HK-2 (cell line): ENCODE results near the gene P2RY2.
"Not testable (repeated sequence)": the region's sequence is repeated elsewhere in the genome, so short reads cannot be mapped to it uniquely, and the experiment has no call there.

Experiments used
- DNase-seq: peaks from one replicate; pipeline ENCODE4 v3.0.0-alpha.2; 2018; ENCODE audit not compliant: unreplicated experiment

P2RY2 gene

DNA sequence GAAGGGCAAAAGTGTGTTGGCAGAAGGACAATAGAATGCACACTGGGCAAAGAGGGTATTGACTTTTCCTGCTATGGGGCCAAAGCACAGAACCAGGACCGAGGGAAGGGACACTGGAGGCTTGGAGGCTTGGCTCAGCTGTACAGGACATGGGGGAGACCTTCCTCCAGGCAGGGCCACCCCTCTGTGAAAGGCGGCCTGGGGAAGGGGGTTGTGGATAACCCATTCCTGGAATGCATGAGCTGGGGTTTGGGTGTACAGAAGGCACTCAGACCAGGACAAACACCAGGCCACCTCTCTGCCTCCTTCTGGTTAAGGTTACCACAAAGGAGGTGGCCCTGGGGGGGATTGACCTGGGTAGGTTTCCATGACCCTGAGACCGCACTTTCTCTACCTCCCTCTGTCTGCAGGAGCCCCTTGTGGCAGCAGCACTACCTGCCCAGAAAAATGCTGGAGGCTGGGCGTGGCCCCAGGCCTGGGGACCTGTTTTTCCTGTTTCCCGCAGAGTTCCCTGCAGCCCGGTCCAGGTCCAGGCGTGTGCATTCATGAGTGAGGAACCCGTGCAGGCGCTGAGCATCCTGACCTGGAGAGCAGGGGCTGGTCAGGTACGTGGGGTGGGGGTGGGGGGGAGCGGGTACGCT is 9.6 kb downstream of the P2RY2 start:
- DNase-seq, result no peak

DNA sequence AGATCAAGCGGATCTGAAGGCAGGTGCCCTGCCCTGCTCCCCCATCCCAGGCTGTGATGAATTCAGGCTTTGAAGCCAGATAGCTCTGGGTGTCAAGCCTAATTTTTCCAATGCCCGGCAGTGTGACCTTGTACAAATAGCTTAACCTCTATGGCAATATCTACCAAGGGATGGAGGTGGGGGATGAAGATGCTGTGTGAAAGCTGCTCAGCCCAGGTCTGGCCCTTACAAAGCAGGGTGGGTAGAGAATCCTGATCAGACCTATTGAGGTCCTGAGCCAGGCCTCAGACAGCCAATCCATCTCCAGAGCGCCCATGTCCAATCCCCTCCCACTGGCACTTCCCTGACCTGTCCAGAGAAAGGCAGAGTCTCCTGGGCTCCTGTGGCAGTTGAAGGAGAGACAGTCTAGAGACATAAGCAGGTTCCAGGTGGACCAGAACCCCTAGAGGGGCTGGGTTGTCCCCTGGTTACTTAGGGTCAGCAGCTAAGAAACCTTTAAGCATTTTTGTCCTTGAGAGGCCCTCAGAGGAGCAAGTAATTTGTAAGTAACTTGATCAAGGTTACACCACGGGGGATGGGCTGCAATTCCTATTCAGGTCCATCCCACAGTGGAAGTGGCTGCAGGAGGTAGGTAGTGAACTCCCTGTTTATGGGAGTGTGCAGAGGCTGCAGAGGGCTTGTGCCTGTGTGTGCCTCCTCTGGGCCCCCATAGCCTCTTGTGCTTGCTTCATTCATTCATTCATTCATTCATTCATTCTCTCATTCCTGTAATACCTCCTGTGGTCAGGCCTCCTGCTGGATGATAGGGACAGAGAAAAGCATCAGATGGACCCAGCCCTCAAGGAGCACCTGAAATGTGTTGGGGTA is 10.4 kb downstream of the P2RY2 start:
- DNase-seq, result no peak

DNA sequence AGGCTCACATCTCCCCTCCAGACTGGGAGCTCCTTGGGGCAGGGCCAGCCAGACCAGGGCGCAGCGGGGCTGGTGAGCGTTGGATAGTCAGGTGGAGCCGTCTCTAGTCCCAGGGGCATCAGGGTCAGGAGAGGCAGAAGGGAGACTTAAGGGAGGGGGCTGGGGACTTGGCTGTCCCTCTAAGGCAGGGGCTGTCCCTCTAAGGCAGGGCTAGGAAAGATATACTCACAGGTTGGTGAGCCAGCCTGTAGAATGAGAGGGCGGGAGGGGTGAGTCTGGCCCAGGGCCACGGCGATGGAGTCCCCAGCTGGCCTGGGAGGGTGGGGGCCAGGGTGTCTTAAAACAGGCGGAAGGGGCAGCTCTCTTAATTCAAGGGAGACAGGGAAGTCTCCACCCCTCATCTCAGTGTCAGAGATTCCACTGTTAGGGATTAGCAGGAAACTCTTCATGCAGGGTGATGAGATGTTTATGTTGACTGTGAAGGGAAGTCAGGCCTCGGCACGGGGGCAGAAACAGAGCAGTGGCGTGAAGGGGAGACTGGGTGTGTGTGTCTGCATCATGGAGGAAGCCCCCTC is 11.3 kb downstream of the P2RY2 start:
- no peak for DNase-seq

DNA sequence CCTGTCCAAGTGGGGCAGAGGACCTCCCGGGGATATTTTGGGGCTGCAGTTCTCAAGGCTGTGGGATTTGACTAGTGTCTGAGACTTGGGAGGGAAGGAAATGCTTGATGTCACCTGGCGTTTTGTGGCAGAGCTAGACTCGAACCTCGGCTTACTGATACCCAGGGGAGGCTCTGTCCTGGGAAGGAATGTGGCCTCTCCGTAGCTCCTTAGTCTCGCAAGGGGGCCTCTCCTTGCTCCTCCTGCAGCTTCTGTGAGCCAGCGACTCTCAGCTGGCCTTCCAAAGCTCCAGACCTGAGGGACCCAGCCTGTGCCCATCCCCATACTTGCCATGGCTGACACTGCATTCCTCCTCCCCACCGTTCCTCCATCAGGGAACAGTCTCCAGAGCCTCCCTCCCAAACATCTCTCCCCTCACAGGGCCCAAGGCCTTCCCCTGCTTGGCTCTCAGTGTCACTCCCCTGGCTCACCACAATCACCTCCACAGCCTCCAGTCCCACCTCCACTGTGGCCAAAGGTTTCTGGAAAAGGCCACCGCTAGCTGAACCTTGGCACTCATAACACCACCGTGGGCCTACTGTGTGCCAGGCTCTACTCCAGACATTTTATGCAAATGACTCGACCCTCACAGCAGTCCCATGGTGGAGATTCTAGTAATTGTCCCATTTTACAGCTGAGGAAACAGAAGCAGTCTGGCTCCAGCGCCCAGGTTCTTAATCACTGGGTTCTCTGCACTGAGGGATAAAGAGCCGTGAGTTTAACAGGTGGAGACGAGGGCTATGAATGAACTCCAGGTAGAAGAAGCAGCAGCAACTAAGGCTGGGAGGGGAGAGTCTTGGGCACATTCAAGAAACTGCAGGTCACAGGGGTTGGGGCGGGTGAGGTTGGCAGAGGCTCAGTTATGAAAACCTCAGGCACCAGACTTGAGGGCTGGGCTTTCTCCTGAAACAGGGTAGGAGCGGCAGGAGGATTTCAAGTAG is 12.1 kb downstream of the P2RY2 start:
- DNase-seq, result no peak

DNA sequence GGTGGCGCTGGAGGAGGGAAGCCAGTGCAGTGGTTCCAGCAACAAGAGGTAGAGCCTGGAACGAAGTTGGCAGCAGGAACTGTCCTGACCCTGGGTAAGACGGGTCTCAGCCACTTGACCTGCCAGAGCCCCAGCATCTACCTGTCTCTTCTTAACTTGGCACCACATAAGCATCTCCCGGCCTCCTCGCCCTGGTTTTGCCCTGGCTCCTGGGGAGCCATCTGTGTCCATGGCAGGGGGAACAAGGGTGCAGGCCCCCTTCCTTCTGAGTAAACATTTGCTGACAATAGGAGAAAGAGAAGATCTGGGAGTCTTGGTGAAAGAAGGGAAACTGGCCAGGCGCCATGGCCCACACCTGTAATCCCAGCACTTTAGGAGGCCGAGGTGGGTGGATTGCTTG is 12.8 kb downstream of the P2RY2 start:
- DNase-seq, result no peak

DNA sequence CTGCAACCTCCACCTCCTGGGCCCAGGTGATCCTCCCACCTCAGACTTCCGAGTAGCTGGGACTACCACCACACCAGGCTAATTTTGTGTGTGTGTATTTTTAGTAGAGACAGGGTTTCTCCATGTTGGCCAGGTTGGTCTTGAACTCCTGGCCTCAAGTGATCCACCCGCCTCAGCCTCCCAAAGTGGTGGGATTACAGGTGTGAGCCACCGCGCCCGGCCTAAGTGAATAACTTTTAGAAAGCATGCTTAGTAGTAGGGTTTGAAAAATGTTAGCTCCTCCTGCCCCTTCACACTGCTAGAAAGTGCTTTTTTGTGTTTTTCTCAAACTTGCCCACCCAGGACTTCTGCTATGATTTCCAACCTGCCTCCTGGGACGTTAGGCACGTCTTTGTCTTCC is 14.4 kb downstream of the P2RY2 start:
- DNase-seq, result not testable (repeated sequence)

DNA sequence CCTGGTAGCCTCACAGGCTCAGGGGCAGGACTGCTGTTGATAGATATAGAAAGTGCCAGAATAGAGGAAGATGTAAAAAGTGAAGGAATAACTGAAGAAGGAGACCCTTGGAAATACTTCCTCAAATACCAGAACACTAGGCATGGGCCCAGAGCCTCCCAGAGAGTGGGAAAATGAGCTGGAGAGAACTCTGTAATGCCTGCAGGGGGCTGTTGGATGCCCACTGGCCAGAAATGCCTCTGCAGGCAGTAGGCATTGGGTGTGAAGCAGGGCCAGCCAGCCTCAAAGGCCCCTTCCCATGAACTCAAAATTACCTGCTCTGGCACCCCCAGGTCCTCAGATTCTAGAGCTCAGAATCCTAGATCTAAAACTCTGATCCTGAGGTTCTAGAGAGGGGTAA is 15.1 kb downstream of the P2RY2 start:
- no peak for DNase-seq

DNA sequence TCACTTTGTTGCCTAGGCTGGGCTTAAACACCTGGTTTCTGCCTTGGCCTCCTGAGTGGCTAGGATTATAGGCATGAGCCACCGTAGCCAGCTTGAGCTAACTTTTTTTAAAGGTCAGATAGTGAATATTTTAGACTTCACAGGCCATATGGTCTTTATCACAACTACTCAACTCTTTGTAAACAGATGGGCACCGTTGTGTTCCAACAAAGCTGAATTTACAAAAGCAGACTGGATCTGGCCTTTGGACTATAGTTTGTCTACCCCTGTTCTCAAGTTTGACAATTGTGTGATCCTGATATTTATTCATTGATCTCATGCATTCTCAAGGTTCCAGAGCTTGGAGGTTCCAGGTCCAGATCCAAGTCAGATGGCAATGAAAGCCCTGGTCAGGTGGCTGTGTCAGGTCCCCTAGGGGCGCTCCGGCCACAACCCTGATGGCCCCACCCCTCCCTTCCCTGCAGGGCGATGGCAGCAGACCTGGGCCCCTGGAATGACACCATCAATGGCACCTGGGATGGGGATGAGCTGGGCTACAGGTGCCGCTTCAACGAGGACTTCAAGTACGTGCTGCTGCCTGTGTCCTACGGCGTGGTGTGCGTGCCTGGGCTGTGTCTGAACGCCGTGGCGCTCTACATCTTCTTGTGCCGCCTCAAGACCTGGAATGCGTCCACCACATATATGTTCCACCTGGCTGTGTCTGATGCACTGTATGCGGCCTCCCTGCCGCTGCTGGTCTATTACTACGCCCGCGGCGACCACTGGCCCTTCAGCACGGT is 15.8 kb downstream of the P2RY2 start:
- no peak for DNase-seq

DNA sequence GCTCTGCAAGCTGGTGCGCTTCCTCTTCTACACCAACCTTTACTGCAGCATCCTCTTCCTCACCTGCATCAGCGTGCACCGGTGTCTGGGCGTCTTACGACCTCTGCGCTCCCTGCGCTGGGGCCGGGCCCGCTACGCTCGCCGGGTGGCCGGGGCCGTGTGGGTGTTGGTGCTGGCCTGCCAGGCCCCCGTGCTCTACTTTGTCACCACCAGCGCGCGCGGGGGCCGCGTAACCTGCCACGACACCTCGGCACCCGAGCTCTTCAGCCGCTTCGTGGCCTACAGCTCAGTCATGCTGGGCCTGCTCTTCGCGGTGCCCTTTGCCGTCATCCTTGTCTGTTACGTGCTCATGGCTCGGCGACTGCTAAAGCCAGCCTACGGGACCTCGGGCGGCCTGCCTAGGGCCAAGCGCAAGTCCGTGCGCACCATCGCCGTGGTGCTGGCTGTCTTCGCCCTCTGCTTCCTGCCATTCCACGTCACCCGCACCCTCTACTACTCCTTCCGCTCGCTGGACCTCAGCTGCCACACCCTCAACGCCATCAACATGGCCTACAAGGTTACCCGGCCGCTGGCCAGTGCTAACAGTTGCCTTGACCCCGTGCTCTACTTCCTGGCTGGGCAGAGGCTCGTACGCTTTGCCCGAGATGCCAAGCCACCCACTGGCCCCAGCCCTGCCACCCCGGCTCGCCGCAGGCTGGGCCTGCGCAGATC is 16.5 kb downstream of the P2RY2 start:
- DNase-seq, result no peak

DNA sequence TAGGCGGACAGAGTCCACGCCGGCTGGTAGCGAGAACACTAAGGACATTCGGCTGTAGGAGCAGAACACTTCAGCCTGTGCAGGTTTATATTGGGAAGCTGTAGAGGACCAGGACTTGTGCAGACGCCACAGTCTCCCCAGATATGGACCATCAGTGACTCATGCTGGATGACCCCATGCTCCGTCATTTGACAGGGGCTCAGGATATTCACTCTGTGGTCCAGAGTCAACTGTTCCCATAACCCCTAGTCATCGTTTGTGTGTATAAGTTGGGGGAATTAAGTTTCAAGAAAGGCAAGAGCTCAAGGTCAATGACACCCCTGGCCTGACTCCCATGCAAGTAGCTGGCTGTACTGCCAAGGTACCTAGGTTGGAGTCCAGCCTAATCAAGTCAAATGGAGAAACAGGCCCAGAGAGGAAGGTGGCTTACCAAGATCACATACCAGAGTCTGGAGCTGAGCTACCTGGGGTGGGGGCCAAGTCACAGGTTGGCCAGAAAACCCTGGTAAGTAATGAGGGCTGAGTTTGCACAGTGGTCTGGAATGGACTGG is 17.2 kb downstream of the P2RY2 start:
- DNase-seq, result no peak

DNA sequence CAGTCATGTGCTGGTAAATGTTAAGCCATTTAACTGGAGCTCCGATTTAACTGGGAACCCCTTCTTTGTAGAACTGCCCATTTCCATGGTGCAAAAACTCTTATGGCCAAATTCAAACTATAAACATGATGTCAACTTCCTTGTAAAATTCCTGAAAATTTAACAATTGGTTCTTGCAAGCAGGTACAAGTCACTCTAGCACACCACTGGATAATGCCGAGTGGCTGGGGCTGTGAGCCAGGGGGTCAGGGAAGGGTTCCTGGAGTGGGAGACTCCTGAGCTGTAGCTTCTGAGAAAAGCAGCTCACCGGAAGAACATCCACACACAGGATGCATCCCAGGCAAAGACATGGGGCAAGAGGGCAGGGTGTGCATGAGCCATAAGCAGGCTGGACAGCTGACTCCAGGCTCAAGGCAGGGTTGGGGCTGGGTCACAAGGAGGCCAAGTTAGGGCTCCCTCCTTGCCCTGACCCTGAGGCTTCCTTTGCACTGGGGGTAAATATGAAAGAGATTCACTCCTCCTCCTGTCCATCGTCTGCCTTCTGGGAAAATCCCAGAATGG is 18.2 kb downstream of the P2RY2 start:
- no peak for DNase-seq

DNA sequence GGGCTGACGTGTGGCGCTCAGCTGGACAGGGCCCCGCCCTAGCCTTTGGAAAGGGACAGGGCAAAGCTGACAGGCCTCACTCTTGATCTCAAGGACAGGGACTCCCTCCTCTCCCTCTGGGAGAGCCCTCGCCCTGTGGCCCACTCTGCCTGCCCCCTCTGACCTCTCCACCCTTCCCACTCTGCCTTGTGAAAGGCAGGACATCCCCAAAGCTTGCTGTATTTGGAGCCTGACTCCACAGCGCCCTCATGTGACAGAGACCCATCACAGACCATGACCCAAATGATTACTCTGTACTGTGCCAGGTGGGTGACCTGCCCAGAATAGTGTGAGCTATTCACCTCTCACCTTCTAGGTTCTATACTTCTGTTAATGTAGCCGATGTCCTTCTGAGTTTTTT is 18.8 kb downstream of the P2RY2 start:
- peak; percentile 38 for DNase-seq

DNA sequence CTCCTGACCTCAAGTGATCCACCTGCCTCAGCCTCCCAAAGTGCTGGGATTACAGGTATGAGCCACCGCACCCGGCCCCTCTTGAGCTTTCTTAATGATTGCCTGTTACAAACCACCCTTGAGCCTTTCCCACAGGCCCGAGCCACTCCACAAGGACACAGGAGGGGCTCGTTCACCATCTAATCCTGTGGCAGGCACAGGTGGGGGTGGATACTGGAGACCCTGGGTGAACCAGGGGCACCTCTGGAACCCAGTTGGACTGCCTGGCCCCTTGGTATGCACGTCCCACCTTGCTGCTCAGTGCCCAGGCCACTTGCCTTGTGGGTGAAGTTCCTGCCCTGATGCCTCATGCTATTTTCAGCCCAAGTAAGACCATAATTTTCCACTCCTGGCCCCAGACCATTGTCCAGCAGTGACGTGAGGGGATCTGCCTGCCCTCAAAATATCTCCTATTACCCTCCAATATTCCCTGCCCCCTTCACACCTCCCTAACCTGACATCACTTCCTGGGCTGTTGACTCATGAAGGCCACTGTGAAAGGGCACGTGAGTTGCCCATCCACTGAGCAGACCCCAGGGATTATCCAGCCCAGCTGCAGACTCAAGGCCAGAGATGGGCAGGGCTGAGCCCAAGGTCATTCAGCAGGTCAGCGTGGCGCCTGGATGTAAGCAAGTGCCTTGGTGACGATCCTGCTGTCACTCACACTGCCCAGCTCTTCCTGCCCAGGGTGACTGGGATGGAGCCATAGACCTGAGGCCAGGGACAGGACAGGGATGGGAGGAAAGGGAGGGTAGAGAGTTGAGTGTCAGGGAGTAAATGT is 19.6 kb downstream of the P2RY2 start:
- peak; percentile 36 for DNase-seq

DNA sequence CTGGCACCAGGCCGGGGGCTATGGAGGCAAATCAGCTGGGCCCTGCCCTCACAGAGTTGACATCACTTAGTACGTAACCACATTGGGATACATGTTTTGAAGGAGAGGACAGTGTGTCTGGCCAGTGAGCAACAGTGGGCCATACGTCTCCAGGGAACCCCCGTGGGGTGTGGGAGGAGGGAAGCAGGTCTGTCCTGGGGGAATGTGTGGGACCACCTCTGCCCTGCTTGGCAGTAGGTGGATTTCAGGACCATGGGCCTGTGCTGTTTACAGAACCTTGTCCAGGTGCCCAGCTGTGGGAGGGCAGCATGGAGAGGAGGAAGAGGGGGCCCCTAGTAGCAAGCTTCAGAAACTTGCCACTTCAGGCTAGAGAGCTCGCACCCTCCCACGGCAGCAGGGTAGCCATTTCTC is 21.0 kb downstream of the P2RY2 start:
- DNase-seq, result no peak

DNA sequence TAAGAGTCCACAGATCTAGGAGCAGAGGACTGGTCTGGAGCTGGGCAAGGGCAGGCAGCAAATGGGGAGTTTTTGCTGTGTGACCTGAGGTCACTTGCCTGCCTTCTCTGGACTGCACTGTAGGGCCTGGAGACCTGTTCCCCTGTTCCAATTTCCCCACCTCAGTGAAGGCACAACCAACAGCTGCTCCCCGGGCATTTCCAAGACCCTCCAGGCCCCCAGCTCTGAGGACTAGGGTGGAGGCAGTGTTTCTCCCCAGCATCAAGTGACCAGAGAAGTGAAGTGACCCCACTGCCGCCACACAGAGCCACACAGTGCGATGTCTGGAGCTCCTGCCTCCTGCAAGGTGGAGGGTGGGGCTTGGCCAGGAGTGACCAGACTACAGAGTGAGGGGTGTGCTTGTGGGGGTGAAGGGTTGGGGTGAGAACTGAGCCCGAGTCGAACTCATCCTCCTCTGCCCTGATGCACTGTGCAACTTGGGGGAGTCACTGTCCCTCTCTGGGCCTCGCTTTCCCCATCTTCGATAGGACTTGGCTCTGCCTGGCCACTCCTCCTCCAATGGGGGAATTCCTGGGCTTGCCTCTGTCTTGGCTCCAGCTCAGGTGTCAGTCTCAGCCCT is 21.6 kb downstream of the P2RY2 start:
- no peak for DNase-seq

DNA sequence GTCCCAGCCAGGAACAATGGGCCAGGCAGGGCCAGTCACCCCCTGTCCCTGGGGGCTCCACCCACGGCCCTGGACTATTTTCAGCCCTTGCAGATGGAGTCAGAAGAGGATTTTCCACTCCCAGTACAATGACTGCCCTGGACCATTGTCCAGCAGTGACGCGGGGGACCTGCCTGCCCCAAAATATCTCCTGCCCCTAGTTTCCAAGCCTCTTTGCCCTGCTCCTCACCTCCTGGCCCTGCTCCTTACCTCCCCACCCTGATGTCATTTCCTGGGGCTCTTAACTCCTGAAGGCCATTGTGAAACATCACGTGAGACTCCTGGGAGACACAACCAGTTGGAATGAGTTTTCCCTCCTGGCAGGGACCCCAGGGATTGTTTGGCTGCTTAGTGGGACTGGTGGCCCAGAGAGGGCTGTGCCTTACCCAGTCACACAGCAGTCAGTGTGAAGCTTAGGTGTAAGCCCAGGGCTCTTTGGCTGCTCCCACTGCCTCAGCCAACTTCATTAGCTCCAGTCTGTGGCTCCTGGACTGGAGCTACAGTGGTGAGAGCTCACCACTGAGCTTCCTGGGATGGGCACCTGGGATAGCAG is 22.2 kb downstream of the P2RY2 start:
- DNase-seq, result no peak

DNA sequence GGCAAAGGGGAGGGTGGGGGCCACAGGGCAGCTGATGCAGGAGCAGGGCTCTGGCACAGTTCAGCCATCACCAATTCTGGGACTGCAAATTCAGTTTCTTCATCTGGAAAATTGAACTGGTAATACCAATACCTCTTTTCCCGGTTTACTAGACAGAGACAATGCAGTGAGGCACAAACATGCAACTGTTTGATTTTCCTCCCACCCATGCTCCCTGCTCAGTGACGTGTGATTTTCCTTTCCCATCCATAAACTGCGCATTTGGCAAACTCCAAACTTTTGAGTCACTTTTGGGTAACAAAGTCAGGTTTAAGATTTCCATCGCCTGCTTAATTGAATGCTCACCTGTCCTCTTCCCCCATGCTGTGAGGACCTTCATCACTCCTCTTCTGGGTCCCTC is 23.2 kb downstream of the P2RY2 start:
- DNase-seq, result no peak
